GM06990 (cell line): Measurements from ENCODE around the gene DRD4.

Experiments used
- DNase-seq: peaks from one replicate; pipeline ENCODE4 v3.0.0-alpha.2; 2011; ENCODE audit not compliant: insufficient read length; ENCODE audit errors: extremely low read depth
- H3K27me3 ChIP-seq: replicated peaks from 2 replicates; pipeline ENCODE4 v1.6.0; 2011; ENCODE audit warnings: low read length; ENCODE audit not compliant: control insufficient read depth, insufficient read depth
- H3K36me3 ChIP-seq: 2 replicates; pipeline ENCODE4 v1.5.1; 2011; ENCODE audit warnings: low read length; ENCODE audit not compliant: control insufficient read depth, insufficient read depth
- H3K4me3 ChIP-seq: replicated peaks from 2 replicates; pipeline ENCODE4 v1.5.1; 2011; ENCODE audit warnings: low read depth, mild to moderate bottlenecking, control low read depth, low read length
- CTCF ChIP-seq: IDR thresholded peaks from 2 replicates; pipeline ENCODE4 v1.5.1; 2011; ENCODE audit warnings: low read length, control low read depth, mild to moderate bottlenecking, inconsistent platforms; ENCODE audit not compliant: insufficient read depth, poor library complexity, severe bottlenecking

The DRD4 gene

GRCh38 chr11:592918-593317 lies 44.2 kb upstream of the DRD4 start:
- DNase-seq = no peak
- Histone ChIP-seq H3K27me3 (no peaks in the 10 kb centered on the region), H3K4me3 (no peak overlapping the region), H3K36me3 (peaks cover 50% of the 10 kb centered on the region)
- TF ChIP-seq CTCF = no peak

GRCh38 chr11:593347-593746 lies 43.7 kb upstream of the DRD4 start:
- Histone ChIP-seq H3K4me3 (no peak overlapping the region), H3K36me3 (peaks cover 51% of the 10 kb centered on the region), H3K27me3 (no peaks in the 10 kb centered on the region)
- DNase-seq = no peak
- no peak for TF ChIP-seq CTCF

DNA sequence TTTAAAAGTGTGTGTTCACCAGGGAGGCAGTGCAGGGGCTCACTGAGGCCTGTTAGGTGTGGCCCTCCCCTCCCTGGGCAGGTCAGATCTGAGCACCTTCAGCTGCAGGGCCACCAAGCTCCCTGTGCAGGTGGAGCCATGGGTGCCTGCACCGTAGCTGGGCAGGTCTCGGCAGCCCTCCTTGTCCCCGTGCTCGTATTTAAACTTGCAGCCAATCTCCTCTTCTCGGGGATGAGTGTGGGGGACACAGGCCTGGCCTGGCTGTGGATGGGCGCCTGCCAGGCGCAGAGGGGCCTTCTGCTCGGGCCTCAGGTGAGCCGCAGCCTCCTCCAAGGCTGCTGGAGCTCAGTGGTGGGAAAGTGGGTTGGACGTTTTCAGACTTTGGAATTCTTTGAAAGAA lies 41.7 kb upstream of the DRD4 start:
- H3K27me3 ChIP-seq = no peaks in the 10 kb centered on the region
- no peak for DNase-seq
- no peak for TF ChIP-seq CTCF
- H3K4me3 ChIP-seq = no peak overlapping the region
- peaks cover 47% of the 10 kb centered on the region for H3K36me3 ChIP-seq

GRCh38 chr11:596374-596773 lies 40.7 kb upstream of the DRD4 start:
- H3K4me3 ChIP-seq = no peak overlapping the region
- no peaks in the 10 kb centered on the region for H3K27me3 ChIP-seq
- no peak for DNase-seq
- TF ChIP-seq CTCF = no peak
- peaks cover 46% of the 10 kb centered on the region for H3K36me3 ChIP-seq

DNA sequence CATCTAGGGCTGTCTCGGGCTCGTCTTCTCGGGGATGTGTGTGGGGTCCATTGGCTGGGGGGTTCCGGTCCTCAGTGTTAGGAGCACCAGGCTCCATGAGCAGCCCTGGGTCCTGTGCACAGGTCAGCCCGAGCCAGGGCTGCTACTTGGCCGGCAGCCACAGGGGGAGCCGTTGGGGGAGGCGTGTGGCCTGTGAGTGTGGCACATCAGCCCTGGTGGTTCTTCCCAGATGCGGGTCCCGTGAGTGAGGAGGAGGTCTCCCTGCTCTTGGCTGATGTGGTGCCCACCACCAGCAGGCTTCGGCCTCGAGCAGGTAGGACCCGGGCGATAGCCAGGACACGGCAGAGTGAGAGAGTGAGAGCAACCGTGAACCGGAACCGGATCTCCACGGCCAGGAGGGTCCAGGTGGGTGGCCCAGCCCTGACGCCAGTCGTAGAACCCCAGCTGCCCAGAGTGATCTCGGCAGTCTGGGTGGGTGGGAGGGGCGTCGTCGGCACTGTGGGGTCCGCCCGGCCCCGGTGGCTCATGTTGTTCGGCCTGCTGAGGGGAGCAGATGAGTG lies 39.8 kb upstream of the DRD4 start:
- Histone ChIP-seq H3K27me3 (no peaks in the 10 kb centered on the region), H3K4me3 (no peak overlapping the region), H3K36me3 (peaks cover 47% of the 10 kb centered on the region)
- TF ChIP-seq CTCF = peak; percentile 14
- no peak for DNase-seq
